Sigmoid colon (tissue), 7 donors: ENCODE data around the gene HEY2. TPM values are rescaled to one million over a fixed set of nuclear protein-coding genes. Genes with fewer than 3 reads are reported as not detected.
"Not testable (repeated sequence)": the region's sequence is repeated elsewhere in the genome, so short reads cannot be mapped to it uniquely, and the experiment has no call there.

Experiments
- DNase-seq: peaks from one replicate; pipeline ENCODE4 v3.0.0-alpha.2; 2019
- H3K27ac ChIP-seq, 4 donors: fragments of 200-600 bp; sonication (generic); one replicate each; pipeline ENCODE4 v1.5.1; 2016 to 2019; ENCODE audit warnings: mild to moderate bottlenecking in 1 of 4
- H3K27me3 ChIP-seq, 3 donors: fragments of 200-600 bp; sonication (generic); one replicate each; pipeline ENCODE4 v1.5.1; 2019; ENCODE audit warnings: mild to moderate bottlenecking in 1 of 3
- H3K36me3 ChIP-seq, 4 donors: fragments of 200-600 bp; sonication (generic); one replicate each; pipeline ENCODE4 v1.5.1; 2016 to 2019
- H3K4me1 ChIP-seq, 4 donors: fragments of 200-600 bp; sonication (generic); one replicate each; pipeline ENCODE4 v1.5.1; 2017 to 2019
- H3K4me3 ChIP-seq, 4 donors: fragments of 200-600 bp; sonication (generic); one replicate each; pipeline ENCODE4 v1.5.1; 2017 to 2019; ENCODE audit warnings: mild to moderate bottlenecking in 2 of 4, moderate library complexity in 1 of 4
- H3K9me3 ChIP-seq, 4 donors: fragments of 200-600 bp in 3 of 4; sonication (generic) in 3 of 4; one replicate each; pipeline versions ENCODE4 v1.5.1 to v1.6.1; 2013 to 2019
- EP300 ChIP-seq, 4 donors: sonication (generic); formaldehyde crosslinking; IDR thresholded peaks; one replicate each; pipeline ENCODE4 v1.6.1; 2017; ENCODE audit warnings: antibody characterized with exemption in 4 of 4
- POLR2A ChIP-seq, 2 donors: fragments of 450-650 bp; IDR thresholded peaks; one replicate each; pipeline ENCODE4 v1.6.1; 2016; ENCODE audit warnings: antibody characterized with exemption in 2 of 2, mild to moderate bottlenecking in 2 of 2, moderate library complexity in 2 of 2
- POLR2AphosphoS5 ChIP-seq, 4 donors: sonication (generic); formaldehyde crosslinking; IDR thresholded peaks; one replicate each; pipeline ENCODE4 v1.6.1; 2017; ENCODE audit warnings: antibody characterized with exemption in 4 of 4
- WGBS, 2 donors: extraction: QIAGEN DNeasy Blood & Tissue Kit; methylation state at CpG; one replicate each; pipeline ENCODE4 v1.1.7; 2013; 5-methylcytosine and 5-hydroxymethylcytosine counted together
- intact Hi-C: fragments of 100-400 bp; cut with DNase I; formaldehyde crosslinking; loops from one replicate; pipeline ENCODE4 v1.15.1; 2023
- polyA plus RNA-seq, 3 donors: library from polyadenylated mRNA; stranded (reverse); fragments of 200-250 nt; gene quantifications; one replicate each; pipeline ENCODE4 v1.2.3, GENCODE V29; 2013
- total RNA-seq, 4 donors: library from RNA; depleted of rRNA; stranded (reverse); fragments of >200 nt; gene quantifications; one replicate each; pipeline ENCODE4 v1.1.0, GENCODE V29; 2016
- TF ChIP-seq, protein P1 (sequence below), 4 experiments: fragments of 450-650 bp in 3 of 4; fragments of 200-600 bp in 1 of 4; IDR thresholded peaks; one replicate each; pipeline ENCODE4 v1.5.1; 2016 to 2019; ENCODE audit warnings: antibody characterized with exemption in 4 of 4, mild to moderate bottlenecking in 3 of 4, moderate library complexity in 2 of 4
- donor health status: healthy with polysubstance abuse.
- donor health status: Bipolar disorder and iron deficiency.
- donor health status: healthy.

Gene HEY2
- total and polyA plus RNA-seq, 7 donors = 1.2 to 3.9 (median 1.6) TPM; not detected in 2

DNA sequence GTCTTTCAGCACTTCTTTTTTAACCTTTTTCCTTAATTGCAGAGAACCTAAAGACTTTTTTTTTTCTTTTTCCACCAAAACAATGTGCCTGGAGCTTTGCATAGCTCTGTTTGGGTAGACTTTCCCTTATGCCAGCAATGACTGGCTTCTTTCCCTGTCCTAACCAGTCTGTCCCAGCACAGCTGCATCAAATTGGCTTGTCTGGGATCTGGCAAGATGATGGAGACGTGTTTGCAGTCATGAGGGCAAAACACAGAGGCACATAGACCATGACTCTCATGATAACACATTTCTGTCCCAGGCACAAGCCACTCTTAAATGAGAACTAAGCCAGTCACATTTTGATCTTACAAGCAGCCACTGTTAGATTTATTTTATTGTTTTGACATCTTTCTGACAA lies 16.5 kb downstream of the HEY2 start:
- DNase-seq = no peak
- no peak for TF ChIP-seq POLR2A (IDR thresholded peaks at IDR 0.05)
- TF ChIP-seq POLR2AphosphoS5 (IDR thresholded peaks at IDR 0.05) = no peak
- TF ChIP-seq EP300 (IDR thresholded peaks at IDR 0.05) = no peak
- TF ChIP-seq, protein P1, sequence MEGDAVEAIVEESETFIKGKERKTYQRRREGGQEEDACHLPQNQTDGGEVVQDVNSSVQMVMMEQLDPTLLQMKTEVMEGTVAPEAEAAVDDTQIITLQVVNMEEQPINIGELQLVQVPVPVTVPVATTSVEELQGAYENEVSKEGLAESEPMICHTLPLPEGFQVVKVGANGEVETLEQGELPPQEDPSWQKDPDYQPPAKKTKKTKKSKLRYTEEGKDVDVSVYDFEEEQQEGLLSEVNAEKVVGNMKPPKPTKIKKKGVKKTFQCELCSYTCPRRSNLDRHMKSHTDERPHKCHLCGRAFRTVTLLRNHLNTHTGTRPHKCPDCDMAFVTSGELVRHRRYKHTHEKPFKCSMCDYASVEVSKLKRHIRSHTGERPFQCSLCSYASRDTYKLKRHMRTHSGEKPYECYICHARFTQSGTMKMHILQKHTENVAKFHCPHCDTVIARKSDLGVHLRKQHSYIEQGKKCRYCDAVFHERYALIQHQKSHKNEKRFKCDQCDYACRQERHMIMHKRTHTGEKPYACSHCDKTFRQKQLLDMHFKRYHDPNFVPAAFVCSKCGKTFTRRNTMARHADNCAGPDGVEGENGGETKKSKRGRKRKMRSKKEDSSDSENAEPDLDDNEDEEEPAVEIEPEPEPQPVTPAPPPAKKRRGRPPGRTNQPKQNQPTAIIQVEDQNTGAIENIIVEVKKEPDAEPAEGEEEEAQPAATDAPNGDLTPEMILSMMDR (IDR thresholded peaks at IDR 0.05) = no peak
- intact Hi-C loops = no loop called here

DNA sequence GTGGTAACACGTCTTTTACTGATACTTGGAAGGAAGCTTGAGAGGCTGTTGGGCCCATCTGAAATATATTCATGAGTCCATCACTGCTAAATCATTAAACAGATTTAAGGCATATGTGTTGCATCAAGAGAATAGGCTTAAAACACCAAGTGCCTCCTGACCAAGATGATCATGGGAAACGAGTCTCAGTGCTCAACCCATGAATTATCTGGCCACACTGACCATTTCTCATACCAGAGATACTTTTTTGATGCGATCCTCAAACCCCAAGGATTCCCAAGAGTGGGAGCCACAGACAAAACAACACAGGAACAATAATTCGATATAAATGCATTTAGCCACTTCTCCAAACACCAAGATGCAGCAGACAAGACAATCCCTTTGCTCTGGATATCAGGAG lies 17.2 kb downstream of the HEY2 start:
- 73 to 83% methylated on average over 4 of the region's 4 CpGs for WGBS, 2 donors
- DNase-seq = no peak
- Histone ChIP-seq H3K36me3 (no peaks in the 10 kb centered on the region), H3K4me3 (no peak overlapping the region), H3K4me1 (no peaks in the 10 kb centered on the region), H3K9me3 (no peaks in the 10 kb centered on the region), H3K27ac (no peak overlapping the region), H3K27me3 (no peaks in the 10 kb centered on the region)
- intact Hi-C loops = no loop called here
- TF ChIP-seq POLR2AphosphoS5 (IDR thresholded peaks at IDR 0.05) (no peak), EP300 (IDR thresholded peaks at IDR 0.05) (no peak), POLR2A (IDR thresholded peaks at IDR 0.05) (no peak)
- TF ChIP-seq, protein P1 (IDR thresholded peaks at IDR 0.05) = no peak

More for the DNA sequence above, 16.5 kb downstream of the HEY2 start:
- Histone ChIP-seq H3K4me1 (no peaks in the 10 kb centered on the region), H3K36me3 (no peaks in the 10 kb centered on the region), H3K27ac (no peak overlapping the region), H3K9me3 (no peaks in the 10 kb centered on the region), H3K4me3 (no peak overlapping the region), H3K27me3 (no peaks in the 10 kb centered on the region)
- WGBS, 2 donors = 54 to 60% methylated on average over 1 of the region's 1 CpG

DNA sequence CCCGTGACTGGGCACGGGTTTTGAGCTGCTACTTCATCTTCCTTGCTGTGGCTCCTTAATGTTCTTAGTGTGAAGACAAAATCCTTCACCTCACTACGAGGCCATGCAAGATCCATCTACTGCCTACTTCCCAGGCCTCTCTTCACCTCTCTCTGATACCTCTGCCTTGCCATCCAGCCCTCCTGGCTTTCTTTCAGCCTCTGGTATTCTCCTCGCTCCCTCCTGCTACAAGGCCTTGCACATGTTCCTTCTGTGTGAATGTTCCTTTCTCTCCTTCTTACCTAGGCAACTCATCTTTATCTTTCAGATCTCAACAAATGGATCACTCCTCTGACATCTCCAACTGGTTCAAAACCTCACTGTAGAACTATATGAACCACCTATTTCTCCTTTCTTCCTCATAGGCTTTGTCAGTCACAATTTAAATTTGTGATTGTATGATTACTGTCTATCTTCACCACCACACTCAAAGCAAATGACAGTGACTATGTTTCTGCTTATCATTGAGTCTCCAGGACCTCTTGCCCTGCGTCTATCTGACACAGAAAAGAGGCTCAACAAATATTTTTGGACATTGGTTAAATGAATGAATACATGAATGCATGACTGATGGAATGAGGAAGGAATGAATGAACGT lies 19.8 kb downstream of the HEY2 start:
- H3K27me3 ChIP-seq = no peaks in the 10 kb centered on the region
- no peak overlapping the region for H3K27ac ChIP-seq
- no peaks in the 10 kb centered on the region for H3K4me1 ChIP-seq
- no peaks in the 10 kb centered on the region for H3K9me3 ChIP-seq
- intact Hi-C loops = loop anchor here (1.0 kb wide), 1 partner anchor 456 kb away; no protein-coding TSS in a partner anchor
- H3K4me3 ChIP-seq = no peak overlapping the region
- 61 to 70% methylated on average over 6 of the region's 6 CpGs for WGBS, 2 donors
- no peak for DNase-seq
- no peak for TF ChIP-seq POLR2AphosphoS5 (IDR thresholded peaks at IDR 0.05)
- no peaks in the 10 kb centered on the region for H3K36me3 ChIP-seq

DNA sequence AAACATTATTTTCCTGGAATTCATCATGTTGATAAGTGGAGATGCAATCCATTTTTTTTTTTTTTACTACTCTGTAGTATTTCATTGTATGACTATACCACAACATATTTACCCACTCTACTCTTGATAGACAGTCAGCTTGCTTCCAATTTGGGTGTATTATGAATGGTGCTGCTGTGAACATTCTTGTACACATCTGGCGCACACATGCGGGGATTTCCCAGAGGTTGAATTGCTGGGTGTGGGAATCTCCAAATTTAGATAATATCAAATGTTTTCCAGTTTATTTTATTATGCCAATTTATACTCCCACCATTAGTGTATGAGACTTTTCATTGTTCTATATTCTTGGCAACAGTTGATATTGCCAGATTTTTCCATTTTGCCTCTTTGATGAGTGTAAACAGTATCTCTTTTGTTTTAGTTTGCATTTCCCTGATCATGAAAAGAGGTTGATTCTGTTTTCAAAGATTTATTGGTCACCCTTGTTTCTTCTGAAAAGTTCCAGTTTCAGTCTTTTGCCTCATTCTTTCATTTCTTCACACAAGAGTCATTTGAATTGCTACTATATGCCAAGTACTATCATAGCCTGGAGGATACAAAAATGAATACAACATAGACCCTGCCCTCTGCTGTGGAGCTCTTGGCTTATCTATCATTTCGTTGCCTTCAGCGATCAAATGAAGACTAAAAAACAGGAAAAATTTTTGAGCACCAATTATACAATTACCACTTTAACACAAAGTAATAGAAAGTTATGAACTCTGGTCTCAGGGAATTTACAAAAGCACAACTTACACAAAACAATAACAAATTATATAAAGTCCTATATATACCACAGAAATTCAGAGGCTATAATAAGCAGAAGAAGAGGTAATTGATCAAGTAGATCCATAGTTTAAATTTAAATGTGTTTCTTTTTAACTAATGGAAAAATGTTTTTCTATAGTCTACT lies 24.2 kb downstream of the HEY2 start:
- no peaks in the 10 kb centered on the region for H3K36me3 ChIP-seq
- intact Hi-C loops = no loop called here

DNA sequence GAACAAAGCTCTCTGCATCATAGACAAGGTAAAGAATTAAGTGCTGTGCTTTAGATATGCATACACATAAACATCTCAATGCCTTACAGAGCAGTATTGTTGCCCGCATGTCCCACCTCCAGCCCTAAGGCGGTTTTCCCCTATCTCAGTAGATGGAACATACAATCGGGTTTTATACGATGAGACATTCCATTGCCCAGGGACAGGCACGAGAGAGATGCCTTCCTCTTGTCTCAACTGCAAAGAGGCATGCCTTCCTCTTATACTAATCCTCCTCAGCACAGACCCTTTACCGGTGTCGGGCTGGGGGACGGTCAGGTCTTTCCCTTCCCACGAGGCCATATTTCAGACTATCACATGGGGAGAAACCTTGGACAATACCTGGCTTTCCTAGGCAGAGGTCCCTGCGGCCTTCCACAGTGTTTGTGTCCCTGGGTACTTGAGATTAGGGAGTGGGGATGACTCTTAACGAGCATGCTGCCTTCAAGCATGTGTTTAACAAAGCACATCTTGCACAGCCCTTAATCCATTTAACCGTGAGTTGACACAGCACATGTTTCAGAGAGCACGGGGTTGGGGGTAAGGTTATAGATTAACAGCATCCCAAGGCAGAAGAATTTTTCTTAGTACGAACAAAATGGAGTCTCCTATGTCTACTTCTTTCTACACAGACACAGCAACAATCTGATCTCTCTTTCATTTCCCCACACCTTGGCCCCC lies 26.8 kb downstream of the HEY2 start:
- DNase-seq, H3K36me3 ChIP-seq, H3K27ac ChIP-seq, H3K9me3 ChIP-seq, H3K4me3 ChIP-seq, H3K4me1 ChIP-seq, intact Hi-C loops, H3K27me3 ChIP-seq: not testable (repeated sequence)
- WGBS, 2 donors = 74 to 79% methylated on average over 14 of the region's 14 CpGs

More for the DNA sequence above, 24.2 kb downstream of the HEY2 start:
- TF ChIP-seq POLR2AphosphoS5 (IDR thresholded peaks at IDR 0.05) = no peak
- TF ChIP-seq EP300 (IDR thresholded peaks at IDR 0.05) = no peak
- no peak for TF ChIP-seq POLR2A (IDR thresholded peaks at IDR 0.05)
- TF ChIP-seq, protein P1 (IDR thresholded peaks at IDR 0.05) = no peak
- Histone ChIP-seq H3K4me3 (no peak overlapping the region), H3K4me1 (no peaks in the 10 kb centered on the region), H3K9me3 (no peaks in the 10 kb centered on the region), H3K27me3 (no peaks in the 10 kb centered on the region), H3K27ac (no peak overlapping the region)
- 47 to 78% methylated on average over 4 of the region's 4 CpGs for WGBS, 2 donors
- DNase-seq = no peak
